ENCODE data around the gene COLGALT1.
"Not testable (repeated sequence)": the region's sequence is repeated elsewhere in the genome, so short reads cannot be mapped to it uniquely, and the experiment has no call there.

The COLGALT1 gene

DNA sequence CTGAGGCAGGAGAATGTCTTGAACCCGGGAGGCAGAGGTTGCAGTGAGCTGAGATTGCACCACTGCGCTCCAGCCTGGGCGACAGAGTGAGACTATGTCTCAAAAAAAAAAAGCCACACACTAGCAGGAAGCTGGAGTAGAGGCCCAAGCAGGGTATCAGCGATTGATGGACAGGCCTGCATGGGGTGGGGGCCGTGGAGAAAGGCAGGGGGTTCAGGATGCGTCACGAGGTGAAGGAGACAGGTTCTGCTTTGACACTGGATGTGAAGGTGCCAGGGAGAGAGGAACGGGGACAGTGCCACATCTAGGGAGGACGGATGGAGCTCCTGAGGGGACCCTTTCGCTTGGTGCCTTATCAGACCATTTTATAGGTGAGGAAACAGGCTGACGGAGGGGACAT, 7.1 kb downstream of the COLGALT1 start:
- DNase-seq: no peak

DNA sequence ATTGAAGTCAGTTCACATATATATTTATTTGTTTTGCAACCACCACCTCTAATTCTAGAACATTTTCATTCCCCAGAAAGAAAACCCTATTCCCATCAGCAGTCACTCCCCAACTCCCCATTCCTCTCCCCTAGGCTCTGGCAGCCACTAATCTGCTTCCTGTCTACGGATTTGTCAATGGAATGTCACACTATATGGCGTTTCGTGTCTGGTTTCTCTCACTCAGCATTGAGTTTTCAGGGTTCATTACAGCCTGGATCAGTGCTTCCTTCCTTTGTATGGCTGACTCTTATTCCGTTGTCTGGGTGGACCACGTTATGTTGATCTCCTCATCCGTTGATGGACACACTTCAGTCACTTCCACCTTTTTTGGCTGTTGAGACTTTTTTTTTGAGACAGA, 9.3 kb downstream of the COLGALT1 start:
- no peak for DNase-seq

DNA sequence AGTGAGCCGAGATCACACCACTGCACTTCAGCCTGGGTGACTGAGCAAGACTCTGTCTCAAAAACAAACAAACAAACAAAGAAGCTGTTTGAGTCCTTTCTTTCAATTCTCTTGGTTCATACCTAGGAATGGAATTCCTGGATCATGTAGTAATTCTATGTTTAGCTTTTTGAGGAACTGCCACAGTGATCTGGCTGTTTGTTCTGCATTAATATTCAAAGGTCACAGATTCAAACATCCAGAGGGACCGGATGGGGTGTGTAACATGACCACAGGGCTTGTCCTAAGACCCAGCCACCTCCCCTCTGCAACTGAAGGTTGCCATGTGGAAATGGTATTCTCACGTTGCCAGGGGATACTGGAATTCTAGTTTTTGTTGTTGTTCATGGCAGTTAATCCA, 10.2 kb downstream of the COLGALT1 start:
- DNase-seq: no peak

DNA sequence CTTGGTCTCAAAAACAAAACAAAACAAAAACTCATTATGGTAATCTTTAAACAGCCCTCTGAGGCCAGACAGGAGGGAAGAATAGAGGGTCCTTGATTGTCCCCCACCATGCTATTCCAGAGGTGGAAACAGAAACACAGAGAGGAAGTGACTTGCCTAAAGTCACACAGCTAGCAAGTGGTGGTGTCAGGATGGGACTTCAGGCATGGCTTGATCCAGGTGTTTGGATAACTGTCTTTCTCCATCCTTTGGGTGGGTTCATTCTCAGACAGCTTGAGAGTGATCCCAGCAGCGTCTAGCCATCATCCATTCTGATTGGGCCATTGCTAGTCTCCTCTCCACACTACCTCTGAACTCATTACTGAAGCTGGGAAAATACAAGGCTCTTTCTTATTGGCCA, 12.5 kb downstream of the COLGALT1 start:
- no peak for DNase-seq

DNA sequence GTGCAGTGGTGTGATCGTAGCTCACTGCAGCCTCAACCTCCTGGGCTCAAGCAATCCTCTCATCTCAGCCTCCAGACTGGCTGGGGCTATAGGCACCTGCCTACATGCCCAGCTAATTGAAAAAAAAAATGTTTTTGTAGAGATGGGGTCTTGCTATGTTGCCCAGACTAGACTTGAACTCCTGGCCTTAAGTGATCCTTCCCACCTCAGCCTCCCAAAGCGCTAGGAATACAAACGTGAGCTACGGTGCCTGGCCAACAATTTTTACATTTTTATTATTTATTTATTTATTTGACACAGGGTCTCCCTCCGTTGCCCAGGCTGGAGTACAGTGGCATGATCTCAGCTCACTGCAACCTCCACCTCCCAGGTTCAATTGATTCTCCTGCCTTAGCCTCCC, 14.8 kb downstream of the COLGALT1 start:
- not testable (repeated sequence) for DNase-seq

DNA sequence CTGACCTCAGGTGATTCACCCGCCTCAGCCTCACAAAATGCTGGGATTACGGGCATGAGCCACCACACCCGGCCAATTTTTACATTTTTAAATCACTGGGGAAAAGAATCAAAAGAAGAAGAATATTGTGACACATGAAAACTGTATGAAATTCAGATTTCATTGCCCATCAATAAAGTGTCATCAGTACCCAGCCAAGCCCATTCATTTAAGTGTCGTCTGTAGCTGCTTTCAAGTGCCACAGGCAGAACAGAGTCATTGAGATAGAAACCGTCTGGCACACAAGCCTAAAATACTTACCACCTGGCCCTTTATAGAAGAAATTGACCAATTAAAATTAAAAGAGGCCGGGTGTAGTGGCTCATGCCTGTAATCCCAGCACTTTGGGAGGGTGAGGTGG, 15.3 kb downstream of the COLGALT1 start:
- no peak for DNase-seq

DNA sequence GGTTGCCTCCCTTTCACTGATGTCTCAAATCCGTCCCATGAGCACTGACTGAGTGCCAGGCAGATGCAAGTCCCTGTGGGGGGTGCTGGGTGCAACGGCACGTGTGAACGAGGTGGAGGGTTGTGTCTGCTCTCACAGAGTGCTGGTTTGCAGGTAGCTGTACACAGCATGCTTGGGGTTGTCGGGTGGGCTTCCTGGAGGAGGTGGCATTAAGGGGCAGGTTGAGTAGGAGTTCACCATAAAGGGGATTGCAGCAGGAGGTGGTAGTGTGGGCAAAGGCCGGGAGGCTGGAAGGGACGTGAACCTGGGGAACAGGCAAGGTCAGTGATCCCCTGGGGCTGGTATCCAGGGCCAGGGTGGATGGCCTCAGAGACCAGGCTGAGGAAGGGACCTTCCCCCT, 17.2 kb downstream of the COLGALT1 start:
- DNase-seq: no peak

DNA sequence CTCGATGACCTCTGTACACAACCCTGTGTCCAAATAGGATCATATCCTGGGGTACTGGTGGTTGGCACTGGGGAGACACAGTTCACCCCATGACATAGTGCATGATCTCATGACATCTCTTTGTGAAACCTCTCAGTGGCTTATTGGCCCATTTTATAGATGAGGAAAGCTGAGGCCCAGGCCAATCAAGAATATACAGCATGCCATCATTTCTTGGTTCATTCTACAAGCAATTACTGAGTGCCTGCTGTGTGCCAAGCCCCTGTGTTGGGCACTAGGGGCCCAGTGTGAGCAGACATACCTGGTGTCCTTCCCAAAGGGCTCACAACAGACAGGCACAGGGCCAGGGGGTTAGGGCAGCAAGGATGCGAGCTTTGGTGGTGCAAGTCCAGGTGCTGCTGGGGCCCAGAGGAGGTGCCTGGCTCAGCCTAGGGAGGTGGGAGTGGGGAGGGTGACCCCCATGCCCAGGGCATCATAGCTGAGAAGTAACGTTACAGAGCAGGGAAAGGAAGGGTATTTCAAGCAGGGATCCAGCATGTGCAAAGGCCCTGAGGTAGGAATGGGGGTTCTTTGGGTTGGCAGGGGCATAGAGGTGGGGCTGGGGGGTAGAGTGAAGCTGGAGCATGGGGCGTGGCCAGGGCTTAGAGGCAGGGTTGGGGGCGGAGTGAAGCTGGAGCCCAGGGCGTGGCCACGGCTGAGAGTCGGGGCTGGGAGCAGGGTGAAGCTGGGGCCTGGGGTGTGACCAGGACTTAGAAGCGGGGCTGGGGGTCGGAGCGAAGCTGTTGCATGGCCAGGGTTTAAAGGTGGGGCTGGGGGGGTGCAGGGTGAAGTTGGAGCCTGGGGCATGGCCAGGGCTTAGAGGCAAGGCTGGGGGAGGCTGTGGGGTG, 20.7 kb downstream of the COLGALT1 start:
- no peak for DNase-seq

DNA sequence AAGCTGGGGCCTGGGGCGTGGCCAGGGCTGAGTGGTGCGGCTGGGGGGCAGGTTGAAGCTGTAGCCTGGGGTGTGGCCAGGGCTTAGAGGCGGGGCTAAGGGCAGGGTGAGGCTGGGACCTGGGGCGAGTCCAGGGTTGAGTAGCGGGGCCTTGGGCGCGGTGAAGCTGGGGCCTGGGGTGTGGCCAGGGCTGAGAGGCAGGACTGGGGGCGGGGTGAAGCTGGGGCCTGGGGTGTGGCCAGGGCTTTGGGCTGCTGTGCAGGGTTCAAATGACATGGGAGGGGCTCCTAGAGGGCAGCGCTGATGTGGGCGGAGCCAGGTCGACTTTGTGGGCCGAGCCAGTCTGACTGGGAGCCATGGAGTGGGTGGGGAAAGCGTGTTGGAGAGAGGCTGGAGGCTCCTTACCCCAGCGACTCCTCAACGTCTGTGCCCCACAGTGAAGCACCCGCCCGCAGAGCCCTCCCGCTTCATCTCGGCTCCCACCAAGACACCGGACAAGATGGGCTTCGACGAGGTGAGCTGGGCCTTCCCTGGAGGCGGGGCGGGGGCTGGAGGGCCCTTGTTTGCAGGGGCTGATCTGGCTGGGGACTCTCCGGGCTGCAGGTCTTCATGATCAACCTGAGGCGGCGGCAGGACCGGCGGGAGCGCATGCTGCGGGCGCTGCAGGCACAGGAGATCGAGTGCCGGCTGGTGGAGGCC, 21.5 kb downstream of the COLGALT1 start:
- DNase-seq: no peak

DNA sequence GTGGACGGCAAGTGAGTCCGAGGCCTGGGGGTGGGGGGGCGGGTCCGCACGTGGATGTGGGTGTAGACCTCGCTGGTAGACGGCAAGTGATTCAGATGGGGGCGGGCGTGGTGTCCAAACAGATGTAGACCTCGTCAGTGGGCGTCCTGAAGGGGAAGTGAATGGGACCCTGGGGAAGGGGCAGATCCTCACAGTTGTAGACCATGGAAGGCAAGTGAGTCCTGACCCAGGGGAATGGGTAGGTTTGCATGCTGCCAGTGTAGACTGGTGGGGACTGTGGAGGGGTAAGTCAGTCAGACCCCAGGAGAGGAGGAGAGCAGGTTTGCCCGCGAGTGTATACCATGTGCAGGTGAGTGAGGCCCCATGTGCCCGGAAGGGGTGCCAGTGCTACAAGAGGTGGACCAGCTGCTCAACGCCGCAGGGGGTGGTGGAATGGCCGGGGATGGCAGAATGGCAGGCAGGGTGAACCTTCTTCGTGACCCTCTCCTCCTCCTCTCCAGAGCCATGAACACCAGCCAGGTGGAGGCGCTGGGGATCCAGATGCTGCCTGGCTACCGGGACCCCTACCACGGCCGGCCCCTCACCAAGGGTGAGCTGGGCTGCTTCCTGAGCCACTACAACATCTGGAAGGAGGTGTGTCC, 22.1 kb downstream of the COLGALT1 start:
- no peak for DNase-seq

DNA sequence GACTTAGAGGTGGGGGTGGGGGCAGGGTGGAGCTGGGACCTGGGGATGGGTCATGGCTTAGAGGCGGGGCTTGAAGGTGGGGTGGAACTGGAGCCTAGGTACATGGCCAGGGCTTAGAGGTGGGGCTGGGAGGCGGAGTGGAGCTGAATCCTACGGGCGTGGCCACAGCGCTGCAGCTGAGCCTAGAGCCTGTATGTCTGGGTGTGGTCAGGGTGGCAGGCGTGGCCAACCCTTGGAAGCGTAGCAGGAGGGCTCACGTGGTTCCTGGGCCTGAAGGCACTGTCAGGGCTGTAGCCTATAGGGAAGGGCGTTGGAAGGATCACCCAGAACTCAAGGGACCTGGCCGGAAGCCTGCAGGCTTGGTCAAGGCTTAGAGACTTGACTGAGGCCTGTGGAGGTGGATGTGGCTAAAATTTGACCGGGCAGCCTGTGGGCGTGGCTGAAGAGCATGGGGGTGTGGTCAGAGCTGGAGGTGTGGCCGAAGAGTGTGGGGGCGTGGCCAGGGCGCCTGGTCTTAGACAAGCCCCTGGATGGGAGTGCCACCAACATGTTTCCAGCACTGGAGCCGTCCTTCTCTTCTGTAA, 24.3 kb downstream of the COLGALT1 start:
- DNase-seq: peak; percentile 70

DNA sequence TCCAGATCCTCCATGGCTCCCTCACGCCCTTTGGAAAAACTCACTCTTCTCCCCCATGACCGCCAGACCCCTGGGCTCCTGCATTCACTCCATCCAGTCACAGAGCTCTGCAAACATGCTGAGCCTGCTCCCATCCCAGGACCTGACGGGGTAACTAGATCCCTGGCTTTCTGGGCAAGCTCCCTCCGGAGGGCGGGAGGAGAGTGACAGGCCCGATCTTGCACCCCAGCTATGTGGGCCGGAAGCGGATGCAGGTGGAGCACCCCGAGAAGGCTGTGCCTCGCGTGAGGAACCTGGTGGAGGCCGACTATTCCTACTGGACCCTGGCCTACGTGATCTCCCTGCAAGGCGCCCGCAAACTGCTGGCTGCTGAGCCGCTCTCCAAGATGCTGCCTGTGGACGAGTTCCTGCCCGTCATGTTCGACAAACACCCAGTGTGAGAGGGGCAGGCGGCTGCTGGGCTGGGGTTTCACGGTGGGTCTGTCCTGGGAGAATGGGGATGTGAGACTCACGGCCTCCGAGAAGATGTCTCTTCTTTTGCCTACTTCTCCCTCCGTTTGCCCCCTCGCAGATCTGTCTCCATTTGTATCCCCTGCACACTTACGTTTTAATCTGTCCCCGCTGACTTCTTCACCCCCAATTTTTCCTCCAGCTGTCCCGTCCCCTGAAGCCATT, 25.2 kb downstream of the COLGALT1 start:
- no peak for DNase-seq

DNA sequence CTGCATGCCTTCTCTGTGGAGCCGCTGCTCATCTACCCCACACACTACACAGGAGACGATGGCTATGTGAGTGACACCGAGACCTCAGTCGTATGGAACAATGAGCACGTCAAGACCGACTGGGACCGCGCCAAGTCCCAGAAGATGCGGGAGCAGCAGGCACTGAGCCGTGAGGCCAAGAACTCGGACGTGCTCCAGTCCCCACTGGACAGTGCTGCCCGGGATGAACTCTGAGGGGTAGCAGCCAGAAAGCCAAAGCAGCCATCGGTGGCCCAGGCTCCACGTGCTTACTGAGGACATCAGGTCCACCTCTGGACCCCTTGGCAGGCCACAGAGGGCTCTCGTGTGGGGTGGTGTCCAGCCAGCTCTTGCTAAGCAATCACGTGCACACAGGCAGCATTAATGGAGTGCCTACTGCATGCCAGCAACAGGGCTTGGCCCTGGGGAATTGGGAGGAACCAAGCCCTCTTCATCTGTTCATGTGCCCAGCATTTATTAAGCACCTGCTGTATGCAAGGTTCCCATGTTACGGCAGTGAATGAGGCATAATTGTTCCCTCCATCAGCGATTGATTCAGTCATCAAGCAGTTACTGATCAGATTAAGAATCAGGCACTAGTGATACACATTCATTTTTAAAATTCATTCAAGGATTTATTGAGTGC, 25.9 kb downstream of the COLGALT1 start:
- no peak for DNase-seq

DNA sequence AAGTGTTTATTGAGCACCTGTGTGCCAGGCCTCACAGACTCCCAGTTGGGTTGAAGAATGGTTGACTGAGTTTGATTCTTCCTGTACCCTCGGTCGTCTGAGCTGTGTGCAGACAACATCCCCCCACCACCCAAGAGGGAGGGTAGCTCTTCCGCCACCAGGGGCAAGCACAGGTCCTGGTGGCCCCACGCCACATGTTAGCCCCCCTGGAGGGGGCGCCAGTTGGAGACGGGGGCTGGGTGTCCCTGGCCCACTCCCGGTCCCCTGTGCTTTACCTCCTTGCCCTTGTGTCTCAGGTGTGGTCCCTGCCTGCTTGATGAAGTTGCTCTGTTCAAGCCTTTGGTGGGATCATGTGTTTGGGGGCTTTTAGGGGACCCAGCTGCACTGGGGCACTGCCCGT, 27.2 kb downstream of the COLGALT1 start:
- no peak for DNase-seq

DNA sequence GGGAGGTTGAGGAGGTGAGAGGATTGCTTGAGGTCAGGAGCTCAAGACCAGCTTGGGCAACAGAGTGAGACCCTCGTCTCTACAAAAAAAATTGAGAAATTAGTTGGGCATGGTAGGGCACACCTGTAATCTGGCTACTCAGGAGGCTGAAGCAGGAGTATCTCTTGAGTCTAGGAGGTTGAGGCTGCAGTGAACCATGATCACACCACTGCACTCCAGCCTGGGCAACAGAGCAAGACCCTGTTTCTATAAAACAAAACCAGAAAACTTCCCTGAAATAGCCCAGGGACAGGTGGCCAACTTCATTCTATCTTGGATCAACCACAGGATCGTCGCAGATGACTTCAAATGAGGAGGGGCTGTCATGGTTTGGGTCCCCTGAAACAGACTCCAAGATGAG, 28.7 kb downstream of the COLGALT1 start:
- DNase-seq: no peak

DNA sequence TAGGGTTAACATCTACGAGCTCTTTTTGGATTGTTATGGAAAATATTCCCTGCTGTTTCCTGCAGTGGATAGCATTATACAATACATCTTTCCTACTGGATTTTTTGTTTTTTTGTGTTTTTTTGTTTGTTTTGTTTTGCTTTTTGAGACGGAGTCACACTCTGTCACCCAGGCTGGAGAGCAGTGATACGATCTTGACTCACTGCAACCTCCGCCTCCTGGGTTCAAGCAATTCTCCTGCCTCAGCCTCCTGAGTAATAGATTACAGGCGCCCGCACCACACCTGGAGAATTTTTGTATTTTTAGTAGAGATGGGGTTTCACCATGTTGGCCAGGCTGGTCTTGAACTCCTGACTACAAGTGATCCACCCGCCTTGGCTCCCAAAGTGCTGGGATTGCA, 29.9 kb downstream of the COLGALT1 start:
- not testable (repeated sequence) for DNase-seq

DNA sequence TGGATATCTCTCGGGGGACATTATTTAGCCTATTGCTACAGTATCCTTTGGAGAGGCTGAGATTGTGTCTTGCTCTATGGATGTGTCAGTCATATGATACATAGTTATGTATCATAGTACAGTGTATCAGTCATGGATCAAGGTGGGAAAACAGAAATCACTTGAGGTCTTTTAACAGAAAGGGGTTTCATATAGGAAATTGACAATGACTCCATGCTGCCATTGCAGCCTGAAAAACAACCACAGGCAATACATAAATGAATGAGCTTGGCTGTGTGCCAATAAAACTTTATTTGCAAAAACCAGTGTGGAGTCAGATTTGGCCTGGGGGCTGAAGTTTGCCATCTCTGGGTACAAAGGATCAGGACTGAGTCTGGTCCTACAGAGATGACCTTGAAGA, 35.4 kb downstream of the COLGALT1 start:
- DNase-seq: no peak

DNA sequence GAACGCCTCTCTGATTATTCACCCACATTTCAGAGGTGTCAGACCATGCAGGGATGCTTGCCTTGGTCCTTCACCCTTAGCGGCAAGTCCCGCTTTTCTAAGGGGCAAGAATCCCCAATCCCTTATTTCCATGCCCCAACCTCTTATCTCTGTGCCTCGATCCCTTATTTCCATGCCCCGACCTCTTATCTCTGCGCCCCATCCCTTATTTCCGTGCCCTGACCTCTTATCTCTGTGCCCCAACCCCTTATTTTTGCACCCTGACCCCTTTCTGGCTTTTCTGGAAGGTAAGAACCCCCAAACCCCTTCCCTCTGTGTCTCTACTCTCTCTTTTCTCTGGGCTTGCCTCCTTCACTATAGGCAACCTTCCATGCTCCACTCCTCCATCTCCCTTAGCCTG, 38.8 kb downstream of the COLGALT1 start:
- not testable (repeated sequence) for DNase-seq

DNA sequence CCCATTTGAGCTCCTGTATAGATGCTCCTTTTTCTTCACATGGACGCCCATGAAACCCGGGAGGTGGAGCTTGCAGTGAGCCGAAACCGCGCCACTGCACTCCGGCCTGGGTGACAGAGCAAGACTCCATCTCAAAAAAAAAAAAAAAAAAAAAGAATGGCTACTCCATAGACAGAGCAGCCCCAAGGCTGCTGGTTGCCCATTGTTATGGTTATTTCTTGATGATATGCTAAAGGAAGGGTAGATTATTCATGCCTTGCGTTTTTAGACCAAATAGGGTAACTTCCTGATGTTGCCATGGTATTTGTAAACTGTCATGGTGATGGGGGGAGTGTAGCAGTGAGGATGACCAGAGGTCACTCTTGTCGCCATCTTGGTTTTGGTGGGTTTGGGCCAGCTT, 42.6 kb downstream of the COLGALT1 start:
- DNase-seq: not testable (repeated sequence)

DNA sequence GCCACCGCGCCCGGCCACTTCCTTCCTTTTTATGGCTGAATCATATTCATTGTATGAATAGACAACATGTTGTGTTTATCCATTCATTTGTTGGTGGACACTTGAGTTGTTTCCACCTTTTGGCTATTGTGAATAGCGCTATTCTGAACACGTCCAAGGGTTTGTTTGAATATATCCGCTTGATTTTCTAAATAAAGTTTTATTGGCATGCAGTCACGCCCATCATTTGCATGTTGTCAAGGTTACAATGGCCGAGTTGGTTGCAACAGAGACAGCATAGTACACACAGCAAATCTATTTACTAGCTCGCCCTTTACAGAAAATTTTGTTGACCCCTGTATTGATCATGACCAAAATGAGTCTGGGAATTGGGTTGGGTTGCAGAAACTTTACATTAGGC, 43.5 kb downstream of the COLGALT1 start:
- no peak for DNase-seq

DNA sequence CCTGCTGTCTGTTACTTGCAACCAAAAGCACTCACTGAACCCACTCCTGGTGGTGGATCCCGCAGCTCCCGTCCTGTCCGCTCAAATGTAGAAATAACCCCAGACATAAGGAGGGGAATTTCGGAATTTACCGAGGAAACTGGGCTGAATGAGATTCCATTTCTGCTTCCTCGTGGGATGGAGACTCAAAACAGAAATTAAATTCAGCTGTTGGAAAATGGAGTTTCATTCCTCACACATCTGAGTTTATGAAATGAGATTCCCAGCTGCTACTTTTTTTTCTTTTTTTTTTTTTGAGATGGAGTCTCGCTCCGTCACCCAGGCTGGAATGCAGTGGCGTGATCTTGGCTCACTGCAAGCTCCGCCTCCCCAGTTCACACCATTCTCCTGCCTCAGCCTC, 44.3 kb downstream of the COLGALT1 start:
- DNase-seq: no peak

DNA sequence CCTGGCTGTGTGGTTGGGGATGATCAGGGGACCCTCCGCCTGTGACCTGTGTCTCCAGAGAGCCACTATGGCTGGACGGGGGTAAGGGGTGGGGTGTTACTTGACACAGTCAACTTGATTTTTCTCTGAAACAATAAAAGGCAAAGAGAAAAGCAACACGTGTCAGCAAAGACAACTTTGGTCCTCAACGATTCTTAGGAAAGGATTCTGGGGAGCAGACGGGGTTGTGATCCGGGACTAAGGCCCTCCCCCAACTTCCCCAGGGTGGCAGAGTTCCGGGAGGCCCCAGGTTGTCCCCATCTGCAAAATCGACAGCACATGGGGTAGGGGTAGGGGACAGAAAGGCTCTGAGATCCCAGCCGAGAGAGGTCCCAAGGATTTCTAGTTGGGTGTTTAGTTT, 46.2 kb downstream of the COLGALT1 start:
- no peak for DNase-seq
